Right lobe of liver (tissue), 4 donors: ENCODE data around the gene CEACAM6.

Source experiments
- POLR2A ChIP-seq: fragments of 450-650 bp; IDR thresholded peaks from one replicate; pipeline ENCODE4 v1.6.1; 2017; ENCODE audit warnings: antibody characterized with exemption, mild to moderate bottlenecking
- TF ChIP-seq, protein P1 (sequence below), 4 donors: fragments of 200-600 bp in 3 of 4; fragments of 450-650 bp in 1 of 4; IDR thresholded peaks; one replicate each; pipeline versions ENCODE4 v1.5.1 to v1.8.0; 2016 to 2022; ENCODE audit warnings: antibody characterized with exemption in 4 of 4, mild to moderate bottlenecking in 2 of 4
- donor health status: DM: no; HTN: no; CAD: no.
- donor health status: DM: no; HTN: no; CAD: no.
- donor health status: DM: no; HTN: yes; CAD: no.

DNA sequence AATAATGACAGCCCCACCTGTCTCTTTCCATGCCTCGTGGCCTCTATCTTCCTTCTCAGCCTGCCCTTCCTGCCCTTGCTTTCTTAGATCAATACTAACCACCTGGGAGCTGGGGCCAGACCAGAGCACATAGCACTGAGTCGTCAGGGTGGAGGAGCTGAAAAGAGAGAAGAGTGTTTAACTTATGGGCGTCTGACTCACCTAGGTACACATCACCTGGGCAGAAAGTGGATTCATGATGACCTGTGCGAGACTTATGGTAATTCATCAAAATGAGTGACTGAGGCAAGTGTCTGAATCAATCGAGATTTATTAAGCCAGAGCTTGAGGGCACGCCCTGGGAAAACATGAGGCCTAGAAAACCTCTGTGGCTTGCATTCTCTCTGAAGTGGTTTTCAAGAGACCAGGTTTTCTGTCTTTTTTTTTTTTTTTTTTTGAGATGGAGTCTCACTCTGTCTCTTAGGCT is 19.2 kb downstream of the CEACAM6 start:
- TF ChIP-seq, protein P1, sequence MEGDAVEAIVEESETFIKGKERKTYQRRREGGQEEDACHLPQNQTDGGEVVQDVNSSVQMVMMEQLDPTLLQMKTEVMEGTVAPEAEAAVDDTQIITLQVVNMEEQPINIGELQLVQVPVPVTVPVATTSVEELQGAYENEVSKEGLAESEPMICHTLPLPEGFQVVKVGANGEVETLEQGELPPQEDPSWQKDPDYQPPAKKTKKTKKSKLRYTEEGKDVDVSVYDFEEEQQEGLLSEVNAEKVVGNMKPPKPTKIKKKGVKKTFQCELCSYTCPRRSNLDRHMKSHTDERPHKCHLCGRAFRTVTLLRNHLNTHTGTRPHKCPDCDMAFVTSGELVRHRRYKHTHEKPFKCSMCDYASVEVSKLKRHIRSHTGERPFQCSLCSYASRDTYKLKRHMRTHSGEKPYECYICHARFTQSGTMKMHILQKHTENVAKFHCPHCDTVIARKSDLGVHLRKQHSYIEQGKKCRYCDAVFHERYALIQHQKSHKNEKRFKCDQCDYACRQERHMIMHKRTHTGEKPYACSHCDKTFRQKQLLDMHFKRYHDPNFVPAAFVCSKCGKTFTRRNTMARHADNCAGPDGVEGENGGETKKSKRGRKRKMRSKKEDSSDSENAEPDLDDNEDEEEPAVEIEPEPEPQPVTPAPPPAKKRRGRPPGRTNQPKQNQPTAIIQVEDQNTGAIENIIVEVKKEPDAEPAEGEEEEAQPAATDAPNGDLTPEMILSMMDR (IDR thresholded peaks at IDR 0.05) = no peak
- no peak for TF ChIP-seq POLR2A
